ENCODE results near the gene TSEN54. TPM values are rescaled to one million over a fixed set of nuclear protein-coding genes. Genes with fewer than 3 reads are reported as not detected.
"Not testable (repeated sequence)": the region's sequence is repeated elsewhere in the genome, so short reads cannot be mapped to it uniquely, and the experiment has no call there.

TSEN54 gene
- total RNA-seq, 3 donors from 2014 or later = 26.3 to 38.0 (median 28.7) TPM

DNA sequence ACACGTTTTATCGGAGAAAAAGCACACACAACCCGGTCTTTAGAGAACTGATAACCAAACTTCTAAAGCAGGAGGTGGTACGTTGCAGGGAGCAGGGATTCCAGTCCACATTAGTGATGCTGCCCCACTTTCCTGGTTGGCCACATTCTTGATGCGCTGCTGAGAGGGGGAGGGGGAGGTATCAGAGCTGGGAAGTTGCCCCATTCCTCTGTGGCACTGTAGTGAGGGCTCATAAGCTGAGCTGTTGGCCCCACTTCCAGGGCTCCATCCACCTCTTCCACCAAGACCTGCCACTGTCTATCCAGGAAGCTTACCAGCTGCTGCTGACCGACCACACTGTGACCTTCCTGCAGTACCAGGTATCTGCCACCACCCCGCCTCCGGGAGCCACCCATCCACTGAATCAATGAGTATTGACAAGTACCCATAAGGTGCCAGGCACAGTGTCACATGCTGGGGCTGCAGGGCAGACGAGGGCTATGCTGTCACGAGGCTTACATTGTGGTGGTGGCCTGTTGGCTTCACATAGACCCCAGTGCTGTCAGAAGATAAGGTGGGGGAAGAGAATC is 1.1 kb downstream of the TSEN54 start:
- peaks cover 25% of the 10 kb centered on the region for H3K4me1 ChIP-seq (ENCODE audit: low read depth)
- intact Hi-C loops (cut with DNase I, micrococcal nuclease) = loop anchor here (2.0 to 10.0 kb wide), 2 partner anchors 89 to 93 kb away; no protein-coding TSS in a partner anchor
- ATAC-seq (peak; percentile 8), DNase-seq (peak; percentile 70 to 78 (median 71))
- TF ChIP-seq, protein P1, sequence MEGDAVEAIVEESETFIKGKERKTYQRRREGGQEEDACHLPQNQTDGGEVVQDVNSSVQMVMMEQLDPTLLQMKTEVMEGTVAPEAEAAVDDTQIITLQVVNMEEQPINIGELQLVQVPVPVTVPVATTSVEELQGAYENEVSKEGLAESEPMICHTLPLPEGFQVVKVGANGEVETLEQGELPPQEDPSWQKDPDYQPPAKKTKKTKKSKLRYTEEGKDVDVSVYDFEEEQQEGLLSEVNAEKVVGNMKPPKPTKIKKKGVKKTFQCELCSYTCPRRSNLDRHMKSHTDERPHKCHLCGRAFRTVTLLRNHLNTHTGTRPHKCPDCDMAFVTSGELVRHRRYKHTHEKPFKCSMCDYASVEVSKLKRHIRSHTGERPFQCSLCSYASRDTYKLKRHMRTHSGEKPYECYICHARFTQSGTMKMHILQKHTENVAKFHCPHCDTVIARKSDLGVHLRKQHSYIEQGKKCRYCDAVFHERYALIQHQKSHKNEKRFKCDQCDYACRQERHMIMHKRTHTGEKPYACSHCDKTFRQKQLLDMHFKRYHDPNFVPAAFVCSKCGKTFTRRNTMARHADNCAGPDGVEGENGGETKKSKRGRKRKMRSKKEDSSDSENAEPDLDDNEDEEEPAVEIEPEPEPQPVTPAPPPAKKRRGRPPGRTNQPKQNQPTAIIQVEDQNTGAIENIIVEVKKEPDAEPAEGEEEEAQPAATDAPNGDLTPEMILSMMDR (IDR thresholded peaks at IDR 0.05) = no peak
- no peaks in the 10 kb centered on the region for H3K36me3 ChIP-seq (ENCODE audit: low read depth)
- H3K4me3 ChIP-seq = peak overlapping the region; percentile 94
- H3K9me3 ChIP-seq = no peaks in the 10 kb centered on the region

DNA sequence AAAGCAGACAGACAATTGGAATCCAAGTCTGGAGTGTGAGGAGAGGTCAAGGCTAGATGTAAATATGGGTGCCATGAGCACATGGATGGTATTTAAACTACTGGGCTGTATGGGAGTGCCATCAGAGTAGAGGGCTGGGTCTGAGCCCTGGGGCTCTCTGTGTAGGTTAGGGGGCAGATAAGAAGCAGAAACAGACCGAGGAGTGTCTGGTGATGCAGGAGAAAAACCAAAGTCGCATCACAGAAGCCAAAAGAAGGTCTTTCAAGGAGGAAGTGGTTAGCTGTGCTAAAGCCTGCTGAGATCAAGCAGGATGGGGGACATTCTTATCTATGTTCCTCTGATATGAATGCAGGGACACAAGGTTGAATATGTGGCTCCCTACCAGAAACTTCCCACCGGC is 1.9 kb downstream of the TSEN54 start:
- Histone ChIP-seq H3K4me1 (ENCODE audit: low read depth) (peaks cover 23% of the 10 kb centered on the region), H3K4me3 (no peak overlapping the region), H3K36me3 (ENCODE audit: low read depth) (peaks cover under 1% of the 10 kb centered on the region), H3K9me3 (no peaks in the 10 kb centered on the region)
- intact Hi-C loops (cut with DNase I, micrococcal nuclease) = loop anchor here in 1 of 2 donors (10.0 kb wide), 1 partner anchor 93 kb away; no protein-coding TSS in a partner anchor
- TF ChIP-seq, protein P1 (IDR thresholded peaks at IDR 0.05) = no peak
- ATAC-seq = no peak
- no peak for DNase-seq

DNA sequence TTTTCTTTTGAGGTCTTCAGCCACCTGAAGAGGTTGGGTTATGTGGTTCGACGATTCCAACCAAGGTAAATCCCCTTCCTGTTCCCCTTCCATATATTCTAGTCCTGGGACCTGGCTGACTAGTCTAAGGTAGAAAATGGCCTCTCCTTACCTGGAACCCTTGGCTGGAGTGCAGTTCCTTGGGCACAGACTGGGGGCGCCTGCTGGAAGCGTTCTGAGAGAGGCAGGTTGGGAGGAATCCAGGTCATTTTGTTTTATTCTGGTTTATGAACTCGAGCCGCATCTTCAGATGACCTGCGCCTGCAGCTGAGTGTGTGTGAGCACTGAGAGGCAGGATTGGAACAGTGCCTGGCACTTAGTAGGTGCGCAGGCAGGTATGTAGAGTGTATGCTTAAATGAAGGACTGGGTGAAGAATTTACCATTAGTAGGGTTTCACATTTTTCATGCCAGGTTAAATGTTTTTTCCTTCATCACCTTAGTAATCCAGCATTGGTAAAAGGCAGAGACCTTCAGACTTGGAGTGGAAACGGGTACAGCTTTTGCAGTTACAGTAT is 2.7 kb downstream of the TSEN54 start:
- TF ChIP-seq, protein P1 (IDR thresholded peaks at IDR 0.05) = no peak
- no peak for DNase-seq
- ATAC-seq = no peak
- Histone ChIP-seq H3K4me1 (ENCODE audit: low read depth) (peaks cover 17% of the 10 kb centered on the region), H3K9me3 (no peaks in the 10 kb centered on the region), H3K4me3 (no peak overlapping the region), H3K36me3 (ENCODE audit: low read depth) (peaks cover 3% of the 10 kb centered on the region)
- intact Hi-C loops (cut with DNase I, micrococcal nuclease) = loop anchor here in 1 of 2 donors (10.0 kb wide), 1 partner anchor 94 kb away; no protein-coding TSS in a partner anchor

DNA sequence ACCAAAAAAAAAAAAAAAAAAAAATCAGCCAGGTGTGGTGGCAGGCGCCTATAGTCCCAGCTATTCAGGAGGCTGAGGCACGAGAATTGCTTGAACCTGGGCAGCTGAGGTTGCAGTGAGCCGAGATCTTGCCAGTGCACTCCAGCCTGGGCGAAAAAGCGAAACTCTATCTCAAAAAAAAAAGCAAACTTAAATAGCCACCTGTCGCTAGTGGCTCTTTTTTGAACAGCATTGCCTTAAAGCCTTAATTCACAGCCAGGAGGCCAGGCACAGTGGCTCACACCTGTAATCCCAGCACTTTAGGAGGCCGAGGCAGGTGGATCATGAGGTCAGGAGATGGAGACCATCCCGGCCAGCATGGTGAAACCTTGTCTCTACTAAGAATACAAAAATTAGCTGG is 4.1 kb downstream of the TSEN54 start:
- H3K9me3 ChIP-seq; intact Hi-C loops (cut with DNase I, micrococcal nuclease); H3K36me3 ChIP-seq (ENCODE audit: low read depth); H3K4me3 ChIP-seq; DNase-seq; ATAC-seq: not testable (repeated sequence)
- peaks cover 14% of the 10 kb centered on the region for H3K4me1 ChIP-seq (ENCODE audit: low read depth)

DNA sequence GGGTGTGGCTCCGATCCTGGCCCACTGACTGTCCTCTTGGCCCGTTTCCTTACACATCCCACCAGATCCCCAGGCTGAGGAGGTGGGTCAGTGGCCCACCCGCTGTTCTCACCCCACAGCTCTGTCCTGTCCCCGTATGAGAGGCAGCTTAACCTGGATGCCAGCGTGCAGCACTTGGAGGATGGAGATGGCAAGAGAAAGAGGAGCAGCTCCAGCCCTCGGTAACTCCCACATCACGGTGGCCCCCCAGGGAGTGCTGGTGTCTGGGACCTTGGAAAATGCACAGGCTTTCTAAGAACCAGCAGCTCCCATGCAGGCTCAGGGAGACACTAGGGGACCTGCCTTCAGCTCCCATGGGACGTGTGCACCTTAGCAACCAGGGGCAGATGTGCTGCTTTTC is 5.0 kb downstream of the TSEN54 start:
- intact Hi-C loops (cut with DNase I, micrococcal nuclease) = no loop called here
- Histone ChIP-seq H3K4me3 (no peak overlapping the region), H3K36me3 (ENCODE audit: low read depth) (peaks cover 7% of the 10 kb centered on the region), H3K9me3 (no peaks in the 10 kb centered on the region), H3K4me1 (ENCODE audit: low read depth) (peaks cover 14% of the 10 kb centered on the region)
- TF ChIP-seq, protein P1 (IDR thresholded peaks at IDR 0.05) = no peak
- no peak for DNase-seq
- ATAC-seq = no peak

DNA sequence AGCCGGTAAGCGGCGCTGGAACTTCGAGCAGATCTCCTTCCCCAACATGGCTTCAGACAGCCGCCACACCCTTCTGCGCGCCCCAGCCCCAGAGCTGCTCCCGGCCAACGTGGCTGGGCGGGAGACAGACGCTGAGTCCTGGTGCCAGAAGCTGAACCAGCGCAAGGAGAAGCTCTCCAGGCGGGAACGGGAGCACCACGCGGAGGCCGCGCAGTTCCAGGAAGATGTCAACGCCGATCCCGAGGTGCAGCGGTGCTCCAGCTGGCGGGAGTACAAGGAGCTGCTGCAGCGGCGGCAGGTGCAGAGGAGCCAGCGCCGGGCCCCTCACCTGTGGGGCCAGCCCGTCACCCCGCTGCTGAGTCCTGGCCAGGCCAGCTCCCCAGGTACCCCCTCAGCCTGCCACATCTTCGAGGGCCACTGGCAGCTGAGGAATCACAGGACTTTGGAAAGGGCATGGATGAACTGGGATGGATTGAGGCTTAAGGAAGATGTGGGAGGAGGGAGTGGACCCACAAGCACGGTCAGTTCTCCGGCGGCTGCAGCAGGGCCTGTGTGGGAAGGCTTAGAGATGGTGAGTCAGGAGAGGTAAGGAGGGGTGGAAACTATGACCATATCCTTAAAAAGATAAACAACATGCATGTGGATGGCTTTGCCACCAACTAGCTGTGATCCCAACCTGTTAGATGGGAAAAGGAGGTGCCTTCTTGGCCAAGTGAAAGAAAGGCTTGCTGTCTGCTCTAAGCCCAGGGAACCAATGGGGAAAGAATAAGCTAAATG is 5.8 kb downstream of the TSEN54 start:
- DNase-seq (peak in 1 of 3 donors; percentile 51), ATAC-seq (no peak)
- Histone ChIP-seq H3K9me3 (no peaks in the 10 kb centered on the region), H3K36me3 (ENCODE audit: low read depth) (peaks cover 7% of the 10 kb centered on the region), H3K4me1 (ENCODE audit: low read depth) (peaks cover 14% of the 10 kb centered on the region), H3K4me3 (no peak overlapping the region)
- intact Hi-C loops (cut with DNase I, micrococcal nuclease) = no loop called here
- TF ChIP-seq, protein P1 (IDR thresholded peaks at IDR 0.05) = no peak

All from mucosa of descending colon (tissue), 3 donors.